ENCODE measurements around the gene IFT80.
"Not testable (repeated sequence)": the region's sequence is repeated elsewhere in the genome, so short reads cannot be mapped to it uniquely, and the experiment has no call there.

The IFT80 gene

GRCh38 chr3:160365869-160366522, 33.0 kb downstream of the IFT80 start:
- no peak for DNase-seq

GRCh38 chr3:160362896-160363295, 36.1 kb downstream of the IFT80 start:
- DNase-seq, result not testable (repeated sequence)

- DNase-seq, result no peak
Observed at GRCh38 chr3:160355826-160356225, 43.2 kb downstream of the IFT80 start.

- no peak for DNase-seq
Observed at GRCh38 chr3:160346511-160346910, 52.5 kb downstream of the IFT80 start.

GRCh38 chr3:160343132-160343531, 55.9 kb downstream of the IFT80 start:
- no peak for DNase-seq

GRCh38 chr3:160340351-160340750, 58.7 kb downstream of the IFT80 start:
- no peak for DNase-seq

GRCh38 chr3:160331127-160331937, 67.7 kb downstream of the IFT80 start:
- no peak for DNase-seq

GRCh38 chr3:160330690-160331089, 68.3 kb downstream of the IFT80 start:
- no peak for DNase-seq

GRCh38 chr3:160330109-160330508, 68.9 kb downstream of the IFT80 start:
- no peak for DNase-seq

GRCh38 chr3:160326286-160326685, 72.7 kb downstream of the IFT80 start:
- DNase-seq, result not testable (repeated sequence)

GRCh38 chr3:160321821-160322220, 77.2 kb downstream of the IFT80 start:
- not testable (repeated sequence) for DNase-seq

- DNase-seq, result no peak
Observed at GRCh38 chr3:160319322-160319721, 79.7 kb downstream of the IFT80 start.

GRCh38 chr3:160314995-160315394, 84.0 kb downstream of the IFT80 start:
- no peak for DNase-seq

- DNase-seq, result no peak
Observed at GRCh38 chr3:160312014-160312624, 86.9 kb downstream of the IFT80 start.

- no peak for DNase-seq
Observed at GRCh38 chr3:160302806-160303205, 96.2 kb downstream of the IFT80 start.

GRCh38 chr3:160296591-160296990, 102.4 kb downstream of the IFT80 start:
- no peak for DNase-seq

GRCh38 chr3:160291909-160292299, 107.1 kb downstream of the IFT80 start:
- DNase-seq, result no peak

GRCh38 chr3:160291290-160291908, 107.6 kb downstream of the IFT80 start:
- DNase-seq, result no peak

- no peak for DNase-seq
Observed at GRCh38 chr3:160287666-160288065, 111.4 kb downstream of the IFT80 start.

GRCh38 chr3:160286231-160286630, 112.8 kb downstream of the IFT80 start:
- DNase-seq, result no peak

GRCh38 chr3:160280836-160281235, 118.2 kb downstream of the IFT80 start:
- DNase-seq, result no peak

GRCh38 chr3:160279657-160280056, 119.4 kb downstream of the IFT80 start:
- DNase-seq, result no peak
